Fibroblast of lung (primary cell): ENCODE data around the gene SLC22A1. TPM values are rescaled to one million over a fixed set of nuclear protein-coding genes. Genes with fewer than 3 reads are reported as not detected.
"Not testable (repeated sequence)": the region's sequence is repeated elsewhere in the genome, so short reads cannot be mapped to it uniquely, and the experiment has no call there.

Experiments
- DNase-seq, 2 donors: peaks; one replicate each; pipeline versions ENCODE4 v3.0.0 to v3.0.0-alpha.2; 2010; ENCODE audit warnings: low read depth in 2 of 2
- H2AFZ ChIP-seq: 2 replicates; pipeline ENCODE4 v1.5.1; 2012; ENCODE audit warnings: low read length, control low read depth, inconsistent platforms
- H3K27ac ChIP-seq: 2 replicates; pipeline ENCODE4 v1.5.1; 2011; ENCODE audit warnings: low read length, control low read depth; ENCODE audit not compliant: insufficient read depth
- H3K27me3 ChIP-seq: 2 replicates; pipeline ENCODE4 v1.5.1; 2011; ENCODE audit warnings: mild to moderate bottlenecking, low read length; ENCODE audit not compliant: control insufficient read depth, insufficient read depth
- H3K36me3 ChIP-seq: 2 replicates; pipeline ENCODE4 v1.5.1; 2011; ENCODE audit warnings: low read length; ENCODE audit not compliant: control insufficient read depth, insufficient read depth
- H3K4me1 ChIP-seq: 2 replicates; pipeline ENCODE4 v1.5.1; 2011; ENCODE audit warnings: low read length; ENCODE audit not compliant: control insufficient read depth, insufficient read depth; ENCODE audit errors: extremely low read depth
- H3K4me2 ChIP-seq: 2 replicates; pipeline ENCODE4 v1.5.1; 2011; ENCODE audit warnings: low read length, control low read depth; ENCODE audit not compliant: insufficient read depth; ENCODE audit errors: extremely low read depth
- H3K4me3 ChIP-seq, 4 experiments: fragments of 200-600 bp in 1 of 4; sonication (generic) in 1 of 4; replicated peaks in 1 of 4; 2 replicates each; pipeline ENCODE4 v1.5.1; 2011 to 2016; ENCODE audit warnings: low read length in 4 of 4, low read depth in 3 of 4, mild to moderate bottlenecking in 3 of 4, control low read depth in 2 of 4, inconsistent platforms in 1 of 4, mixed read lengths in 1 of 4; ENCODE audit not compliant: insufficient read depth in 1 of 4; ENCODE audit errors: control extremely low read depth in 1 of 4
- H3K79me2 ChIP-seq: 2 replicates; pipeline ENCODE4 v1.5.1; 2012; ENCODE audit warnings: mild to moderate bottlenecking, low read length, inconsistent platforms; ENCODE audit not compliant: control insufficient read depth, insufficient read depth
- H3K9ac ChIP-seq: 2 replicates; pipeline ENCODE4 v1.5.1; 2011; ENCODE audit warnings: mild to moderate bottlenecking, low read length, control low read depth; ENCODE audit not compliant: insufficient read depth
- H3K9me3 ChIP-seq: 2 replicates; pipeline ENCODE4 v1.5.1; 2012; ENCODE audit warnings: low read depth, low read length; ENCODE audit not compliant: control insufficient read depth, insufficient read depth
- H4K20me1 ChIP-seq: 2 replicates; pipeline ENCODE4 v1.5.1; 2011; ENCODE audit warnings: low read length; ENCODE audit not compliant: control insufficient read depth, insufficient read depth; ENCODE audit errors: extremely low read depth
- CTCF ChIP-seq, 2 donors: IDR thresholded peaks in 1 of 2; conservative IDR thresholded peaks in 1 of 2; 1 replicate in 1 of 2; 2 replicates in 1 of 2; pipeline ENCODE4 v1.5.1; 2011 to 2012; ENCODE audit warnings: low read length in 2 of 2, control low read depth in 1 of 2, inconsistent platforms in 1 of 2, low read depth in 1 of 2, mild to moderate bottlenecking in 1 of 2
- EZH2 ChIP-seq: IDR thresholded peaks from 2 replicates; pipeline ENCODE4 v1.5.1; 2012; ENCODE audit warnings: low read length, control low read depth, mild to moderate bottlenecking; ENCODE audit errors: missing control alignments
- polyA plus RNA-seq, 2 donors: library from polyadenylated mRNA; depleted of rRNA in 1 of 2; stranded (reverse) in 1 of 2; unstranded in 1 of 2; fragments of >200 nt; gene quantifications; 2 replicates each; pipeline ENCODE4 v1.2.1, GENCODE V29; 2011 to 2012; ENCODE audit warnings: missing spikeins in 1 of 2
- total RNA-seq: library from RNA; depleted of rRNA; stranded (reverse); fragments of >200 nt; gene quantifications from 2 replicates; pipeline ENCODE4 v1.2.1, GENCODE V29; 2014

SLC22A1 gene
- total and polyA plus RNA-seq, 2 donors (not counting 1 experiment from before 2014, with no cell fraction given) = 0.06 to 0.50 TPM

- Histone ChIP-seq H2AFZ (no peak overlapping the region), H3K4me2 (no peak overlapping the region), H3K79me2 (no peaks in the 10 kb centered on the region), H3K9me3 (no peaks in the 10 kb centered on the region), H3K4me1 (no peaks in the 10 kb centered on the region), H3K4me3 (no peak overlapping the region), H4K20me1 (no peaks in the 10 kb centered on the region), H3K36me3 (peaks cover 13% of the 10 kb centered on the region), H3K27me3 (no peaks in the 10 kb centered on the region), H3K9ac (no peak overlapping the region), H3K27ac (no peak overlapping the region)
- peak in 1 of 2 donors; percentile 20 for DNase-seq
- TF ChIP-seq EZH2 (no peak), CTCF (conservative IDR thresholded peaks at IDR 0.05 in 1 of 2, IDR thresholded peaks at IDR 0.05 in 1 of 2; ENCODE audit: low read depth in 1 of 2, low read length in 2 of 2) (no peak)
Measured at GRCh38 chr6:160110586-160111123, 11.0 kb upstream of the SLC22A1 start.

- H3K4me1 ChIP-seq = no peaks in the 10 kb centered on the region
- H3K9me3 ChIP-seq = no peaks in the 10 kb centered on the region
- DNase-seq = no peak
- peaks cover 12% of the 10 kb centered on the region for H3K36me3 ChIP-seq
- H2AFZ ChIP-seq = no peak overlapping the region
- TF ChIP-seq EZH2 = no peak
- TF ChIP-seq CTCF (conservative IDR thresholded peaks at IDR 0.05 in 1 of 2, IDR thresholded peaks at IDR 0.05 in 1 of 2; ENCODE audit: low read depth in 1 of 2, low read length in 2 of 2) = no peak
- no peak overlapping the region for H3K4me2 ChIP-seq
- no peak overlapping the region for H3K9ac ChIP-seq
- no peak overlapping the region for H3K4me3 ChIP-seq
- H3K79me2 ChIP-seq = no peaks in the 10 kb centered on the region
- no peaks in the 10 kb centered on the region for H3K27me3 ChIP-seq
- no peak overlapping the region for H3K27ac ChIP-seq
- H4K20me1 ChIP-seq = no peaks in the 10 kb centered on the region
Measured at GRCh38 chr6:160111806-160112205, 9.8 kb upstream of the SLC22A1 start.

GRCh38 chr6:160112628-160113299 is 8.9 kb upstream of the SLC22A1 start:
- no peak for TF ChIP-seq EZH2
- no peak for TF ChIP-seq CTCF (conservative IDR thresholded peaks at IDR 0.05 in 1 of 2, IDR thresholded peaks at IDR 0.05 in 1 of 2; ENCODE audit: low read depth in 1 of 2, low read length in 2 of 2)
- DNase-seq = no peak
- H4K20me1 ChIP-seq = no peaks in the 10 kb centered on the region
- no peaks in the 10 kb centered on the region for H3K27me3 ChIP-seq
- no peak overlapping the region for H3K4me2 ChIP-seq
- H2AFZ ChIP-seq = no peak overlapping the region
- no peaks in the 10 kb centered on the region for H3K9me3 ChIP-seq
- no peak overlapping the region for H3K9ac ChIP-seq
- H3K36me3 ChIP-seq = peaks cover 9% of the 10 kb centered on the region
- no peak overlapping the region for H3K4me3 ChIP-seq
- H3K27ac ChIP-seq = no peak overlapping the region
- no peaks in the 10 kb centered on the region for H3K4me1 ChIP-seq
- no peaks in the 10 kb centered on the region for H3K79me2 ChIP-seq

GRCh38 chr6:160114536-160114935 is 7.1 kb upstream of the SLC22A1 start:
- H4K20me1 ChIP-seq, H3K9ac ChIP-seq, H3K4me1 ChIP-seq, H3K4me2 ChIP-seq, H3K27ac ChIP-seq, H3K9me3 ChIP-seq, DNase-seq, H3K36me3 ChIP-seq, H2AFZ ChIP-seq, H3K27me3 ChIP-seq, H3K79me2 ChIP-seq, H3K4me3 ChIP-seq: not testable (repeated sequence)
